Right lobe of liver (tissue), 6 donors: ENCODE measurements around the gene GALNT11. TPM values are rescaled to one million over a fixed set of nuclear protein-coding genes. Genes with fewer than 3 reads are reported as not detected.

Experiments used
- ATAC-seq, 4 donors: fragments of 200-7000 bp; cut with Tn5 transposase; one replicate each; pipeline ENCODE4 v1.9.1; 2020; ENCODE audit warnings: mild to moderate bottlenecking in 4 of 4, moderate library complexity in 4 of 4
- DNase-seq, 3 donors: peaks; one replicate each; pipeline ENCODE4 v3.0.0-alpha.2; 2020
- H3K27ac ChIP-seq, 3 donors: fragments of 200-600 bp; one replicate each; pipeline ENCODE4 v1.8.0; 2022
- H3K27me3 ChIP-seq, 2 donors: fragments of 200-600 bp; one replicate each; pipeline ENCODE4 v1.8.0; 2022
- H3K36me3 ChIP-seq, 4 donors: fragments of 200-600 bp; sonication (generic) in 1 of 4; one replicate each; pipeline versions ENCODE4 v1.5.1 to v1.8.0; 2017 to 2022; ENCODE audit warnings: control low read depth in 1 of 4
- H3K4me1 ChIP-seq, 4 donors: fragments of 200-600 bp; sonication (generic) in 1 of 4; one replicate each; pipeline versions ENCODE4 v1.5.1 to v1.8.0; 2017 to 2022; ENCODE audit warnings: control low read depth in 1 of 4
- H3K4me3 ChIP-seq, 3 donors: fragments of 200-600 bp; one replicate each; pipeline ENCODE4 v1.8.0; 2022
- H3K9me3 ChIP-seq, 4 donors: fragments of 200-600 bp; sonication (generic) in 1 of 4; one replicate each; pipeline versions ENCODE4 v1.5.1 to v1.8.0; 2017 to 2022; ENCODE audit warnings: control low read depth in 1 of 4
- POLR2A ChIP-seq: fragments of 450-650 bp; IDR thresholded peaks from one replicate; pipeline ENCODE4 v1.6.1; 2017; ENCODE audit warnings: antibody characterized with exemption, mild to moderate bottlenecking
- WGBS: methylation state at CpG from one replicate; pipeline ENCODE4 v1.1.6; 2018; ENCODE audit warnings: low coverage, low lambda C conversion rate; ENCODE audit not compliant: insufficient coverage; ENCODE audit errors: missing lambda C conversion rate; 5-methylcytosine and 5-hydroxymethylcytosine counted together
- intact Hi-C, 2 donors: fragments of 100-400 bp; cut with DNase I; formaldehyde crosslinking; loops; one replicate each; pipeline versions ENCODE4 v1.11.2 to v1.14.1; 2022
- total RNA-seq, 6 experiments: library from RNA; depleted of rRNA in 2 of 6; stranded (reverse); fragments of >200 nt in 2 of 6; fragmentation: NEBNext Ultra II Directional in 3 of 6; extraction: Animal tissue kit (Norgen Biotek cat#: 25700) in 3 of 6; gene quantifications; one replicate each; pipeline versions ENCODE4 v1.1.0 to v1.2.4, GENCODE V29; 2016 to 2023
- TF ChIP-seq, protein P1 (sequence below), 4 donors: fragments of 200-600 bp in 3 of 4; fragments of 450-650 bp in 1 of 4; IDR thresholded peaks; one replicate each; pipeline versions ENCODE4 v1.5.1 to v1.8.0; 2016 to 2022; ENCODE audit warnings: antibody characterized with exemption in 4 of 4, mild to moderate bottlenecking in 2 of 4
- donor health status: DM: no; HTN: yes; CAD: no.
- donor health status: DM: no; HTN: no; CAD: no.
- donor health status: DM: no; HTN: no; CAD: no.
- donor health status: DM: no; HTN: yes; CAD: no.
- donor health status: DM: no; HTN: yes; CAD: no.

Gene GALNT11
- total RNA-seq, 6 experiments from 2014 or later: 12.0 to 21.7 (median 14.7) TPM

- Histone ChIP-seq H3K4me1 (no peaks in the 10 kb centered on the region), H3K4me3 (no peak overlapping the region), H3K27ac (no peak overlapping the region), H3K36me3 (no peaks in the 10 kb centered on the region), H3K27me3 (no peaks in the 10 kb centered on the region), H3K9me3 (no peaks in the 10 kb centered on the region)
- DNase-seq: no peak
- ATAC-seq: no peak
- 100% methylated on average over 1 of the region's 1 CpG for WGBS
- TF ChIP-seq POLR2A: no peak
- TF ChIP-seq, protein P1, sequence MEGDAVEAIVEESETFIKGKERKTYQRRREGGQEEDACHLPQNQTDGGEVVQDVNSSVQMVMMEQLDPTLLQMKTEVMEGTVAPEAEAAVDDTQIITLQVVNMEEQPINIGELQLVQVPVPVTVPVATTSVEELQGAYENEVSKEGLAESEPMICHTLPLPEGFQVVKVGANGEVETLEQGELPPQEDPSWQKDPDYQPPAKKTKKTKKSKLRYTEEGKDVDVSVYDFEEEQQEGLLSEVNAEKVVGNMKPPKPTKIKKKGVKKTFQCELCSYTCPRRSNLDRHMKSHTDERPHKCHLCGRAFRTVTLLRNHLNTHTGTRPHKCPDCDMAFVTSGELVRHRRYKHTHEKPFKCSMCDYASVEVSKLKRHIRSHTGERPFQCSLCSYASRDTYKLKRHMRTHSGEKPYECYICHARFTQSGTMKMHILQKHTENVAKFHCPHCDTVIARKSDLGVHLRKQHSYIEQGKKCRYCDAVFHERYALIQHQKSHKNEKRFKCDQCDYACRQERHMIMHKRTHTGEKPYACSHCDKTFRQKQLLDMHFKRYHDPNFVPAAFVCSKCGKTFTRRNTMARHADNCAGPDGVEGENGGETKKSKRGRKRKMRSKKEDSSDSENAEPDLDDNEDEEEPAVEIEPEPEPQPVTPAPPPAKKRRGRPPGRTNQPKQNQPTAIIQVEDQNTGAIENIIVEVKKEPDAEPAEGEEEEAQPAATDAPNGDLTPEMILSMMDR (IDR thresholded peaks at IDR 0.05): no peak
- intact Hi-C loops: no loop called here
Observed at GRCh38 chr7:152095771-152096170, 70.3 kb downstream of the GALNT11 start.

- intact Hi-C loops: no loop called here
- no peak overlapping the region for H3K4me3 ChIP-seq
- WGBS: 94% methylated on average over 4 of the region's 4 CpGs
Observed at GRCh38 chr7:152097330-152097729, 71.9 kb downstream of the GALNT11 start.

GRCh38 chr7:152103066-152103465 is 77.6 kb downstream of the GALNT11 start:
- H3K27me3 ChIP-seq: no peaks in the 10 kb centered on the region
- WGBS: 97% methylated on average over 7 of the region's 7 CpGs
- H3K4me3 ChIP-seq: no peak overlapping the region
- H3K27ac ChIP-seq: no peak overlapping the region
- TF ChIP-seq POLR2A: no peak
- TF ChIP-seq, protein P1 (IDR thresholded peaks at IDR 0.05): no peak
- ATAC-seq: no peak
- H3K36me3 ChIP-seq: peaks cover 0 to 7% (median 2%) of the 10 kb centered on the region in 4 donors
- no peak for DNase-seq
- no peaks in the 10 kb centered on the region for H3K4me1 ChIP-seq
- no peaks in the 10 kb centered on the region for H3K9me3 ChIP-seq
- intact Hi-C loops: no loop called here

More at GRCh38 chr7:152097330-152097729, 71.9 kb downstream of the GALNT11 start:
- ATAC-seq (no peak), DNase-seq (no peak)
- Histone ChIP-seq H3K27me3 (no peaks in the 10 kb centered on the region), H3K4me1 (no peaks in the 10 kb centered on the region), H3K36me3 (no peaks in the 10 kb centered on the region), H3K9me3 (no peaks in the 10 kb centered on the region), H3K27ac (no peak overlapping the region)
- TF ChIP-seq, protein P1 (IDR thresholded peaks at IDR 0.05): no peak
- no peak for TF ChIP-seq POLR2A

- 82% methylated on average over 5 of the region's 5 CpGs for WGBS
- no peak for ATAC-seq
- no peak for TF ChIP-seq POLR2A
- TF ChIP-seq, protein P1 (IDR thresholded peaks at IDR 0.05): no peak
Observed at GRCh38 chr7:152103691-152104090, 78.2 kb downstream of the GALNT11 start.

GRCh38 chr7:152105205-152105604 is 79.7 kb downstream of the GALNT11 start:
- intact Hi-C loops: no loop called here
- ATAC-seq (no peak), DNase-seq (no peak)
- TF ChIP-seq POLR2A: no peak
- TF ChIP-seq, protein P1 (IDR thresholded peaks at IDR 0.05): no peak
- Histone ChIP-seq H3K27me3 (no peaks in the 10 kb centered on the region), H3K4me1 (no peaks in the 10 kb centered on the region), H3K4me3 (no peak overlapping the region), H3K9me3 (no peaks in the 10 kb centered on the region), H3K36me3 (peaks cover 0 to 7% (median 2%) of the 10 kb centered on the region in 4 donors), H3K27ac (no peak overlapping the region)
- WGBS: 92% methylated on average over 9 of the region's 11 CpGs

More at GRCh38 chr7:152103691-152104090, 78.2 kb downstream of the GALNT11 start:
- DNase-seq: no peak
- Histone ChIP-seq H3K27me3 (no peaks in the 10 kb centered on the region), H3K27ac (no peak overlapping the region), H3K9me3 (no peaks in the 10 kb centered on the region), H3K4me3 (no peak overlapping the region), H3K4me1 (no peaks in the 10 kb centered on the region), H3K36me3 (peaks cover 0 to 7% (median 2%) of the 10 kb centered on the region in 4 donors)
- intact Hi-C loops: no loop called here
